Measurements from ENCODE around the gene MYD88. TPM values are rescaled to one million over a fixed set of nuclear protein-coding genes. Genes with fewer than 3 reads are reported as not detected.

Gene MYD88
- total RNA-seq, 2 donors from 2014 or later: 55.8 to 63.1 TPM

DNA sequence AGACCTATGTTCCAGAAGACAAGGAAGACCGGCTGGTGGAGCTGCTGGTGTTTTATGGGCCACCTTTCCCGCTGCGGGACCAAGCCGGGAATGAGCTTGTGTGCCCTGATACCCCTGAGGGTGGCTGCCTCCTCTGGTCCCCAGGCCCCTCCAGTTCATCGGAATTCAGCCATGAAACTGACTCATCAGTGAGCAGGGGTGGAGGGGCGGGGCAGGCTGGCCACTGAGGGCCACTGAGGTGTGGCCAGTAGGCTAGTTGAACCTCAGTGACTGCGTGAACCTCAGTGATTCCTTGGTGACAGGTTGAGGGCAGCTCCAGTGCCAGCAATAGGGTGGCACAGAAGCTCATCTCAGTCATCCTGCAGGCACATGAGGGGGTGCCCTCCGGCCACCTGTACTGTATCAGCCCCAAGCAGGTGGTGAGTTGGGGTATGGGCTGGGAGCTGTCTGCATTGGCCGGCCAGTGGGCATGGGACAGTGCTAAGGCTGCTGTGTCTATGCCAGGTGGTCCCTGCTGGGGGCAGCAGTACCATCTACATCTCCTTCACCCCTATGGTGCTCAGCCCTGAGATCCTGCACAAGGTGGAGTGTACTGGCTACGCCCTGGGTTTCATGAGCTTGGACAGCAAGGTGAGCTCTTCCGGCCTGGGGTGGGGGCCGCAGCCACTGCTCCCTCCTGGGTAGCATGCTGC lies 21.8 kb upstream of the MYD88 start:
- Mint-ChIP-seq H3K27me3 (no peaks in the 10 kb centered on the region), H3K27ac (no peak overlapping the region), H3K36me3 (no peaks in the 10 kb centered on the region), H3K4me3 (no peak overlapping the region), H3K9me3 (no peaks in the 10 kb centered on the region), H3K4me1 (ENCODE audit: low read depth in 2 of 2) (peaks cover 0 to 8% of the 10 kb centered on the region in 2 donors)
- ATAC-seq (no peak), DNase-seq (ENCODE audit: low spot score) (no peak)

DNA sequence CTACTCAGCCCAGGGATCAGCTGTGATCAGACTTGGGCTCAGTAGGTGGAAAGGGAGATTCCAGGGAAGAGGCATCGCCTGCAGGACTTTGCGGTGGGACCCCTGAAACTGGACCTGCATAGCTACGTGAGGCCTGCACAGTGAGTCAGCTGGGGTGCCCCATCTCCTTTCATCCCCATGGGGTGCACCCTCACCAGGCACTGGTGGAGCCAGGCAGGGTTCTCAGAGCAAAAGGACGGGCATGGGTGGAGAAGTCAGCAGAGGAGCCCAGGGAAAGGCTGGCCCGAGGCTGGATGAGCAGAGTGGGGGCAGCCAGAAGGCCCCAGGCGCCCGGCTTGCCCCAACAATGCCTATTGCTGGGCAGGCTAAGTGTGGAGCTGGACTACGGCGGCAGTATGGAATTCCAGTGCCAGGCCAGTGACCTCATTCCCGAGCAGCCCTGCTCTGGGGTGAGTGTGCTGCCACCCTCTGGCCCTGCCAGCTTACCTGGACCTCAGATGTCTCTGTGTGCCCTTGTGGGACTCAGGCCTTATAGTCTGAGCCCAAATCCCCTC lies 21.2 kb upstream of the MYD88 start:
- ATAC-seq: no peak
- peak; percentile 57 for DNase-seq (ENCODE audit: low spot score)

DNA sequence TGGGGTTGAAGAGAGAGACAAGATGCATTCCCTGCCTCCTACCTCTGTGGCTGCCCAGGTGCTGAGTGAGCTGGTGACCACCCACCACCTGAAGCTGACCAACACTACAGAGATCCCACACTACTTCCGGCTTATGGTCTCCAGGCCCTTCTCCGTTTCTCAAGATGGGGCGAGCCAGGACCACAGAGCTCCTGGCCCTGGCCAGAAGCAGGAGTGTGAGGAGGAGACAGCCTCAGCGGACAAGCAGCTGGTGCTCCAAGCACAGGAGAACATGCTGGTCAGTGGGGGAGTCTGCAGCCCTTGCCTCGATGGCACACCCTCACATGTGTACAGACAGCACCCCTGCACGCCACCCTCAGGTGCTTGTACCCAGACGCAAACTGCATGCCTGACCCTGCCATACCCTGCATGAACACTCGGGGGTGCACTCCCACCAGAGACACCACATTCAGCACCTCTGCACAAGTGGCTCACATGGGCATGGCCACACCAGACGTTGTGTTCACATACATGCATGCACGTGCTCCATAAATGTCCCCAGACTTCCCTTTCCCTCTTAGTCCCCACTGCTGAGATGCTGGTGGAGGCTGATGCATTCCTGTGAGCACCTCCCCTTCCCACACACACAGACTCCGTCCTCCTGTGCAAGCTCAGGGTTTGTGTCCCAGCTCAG lies 20.6 kb upstream of the MYD88 start:
- peak; percentile 70 to 72 for ATAC-seq
- Mint-ChIP-seq H3K4me3 (no peak overlapping the region), H3K4me1 (ENCODE audit: low read depth in 2 of 2) (peaks cover 0 to 8% of the 10 kb centered on the region in 2 donors), H3K27me3 (no peaks in the 10 kb centered on the region), H3K36me3 (no peaks in the 10 kb centered on the region), H3K27ac (no peak overlapping the region), H3K9me3 (no peaks in the 10 kb centered on the region)
- DNase-seq (ENCODE audit: low spot score): peak; percentile 72

More for the DNA sequence above, 21.2 kb upstream of the MYD88 start:
- H3K9me3 Mint-ChIP-seq: no peaks in the 10 kb centered on the region
- no peak overlapping the region for H3K4me3 Mint-ChIP-seq
- peaks cover 0 to 8% of the 10 kb centered on the region in 2 donors for H3K4me1 Mint-ChIP-seq (ENCODE audit: low read depth in 2 of 2)
- H3K36me3 Mint-ChIP-seq: no peaks in the 10 kb centered on the region
- no peaks in the 10 kb centered on the region for H3K27me3 Mint-ChIP-seq
- no peak overlapping the region for H3K27ac Mint-ChIP-seq

DNA sequence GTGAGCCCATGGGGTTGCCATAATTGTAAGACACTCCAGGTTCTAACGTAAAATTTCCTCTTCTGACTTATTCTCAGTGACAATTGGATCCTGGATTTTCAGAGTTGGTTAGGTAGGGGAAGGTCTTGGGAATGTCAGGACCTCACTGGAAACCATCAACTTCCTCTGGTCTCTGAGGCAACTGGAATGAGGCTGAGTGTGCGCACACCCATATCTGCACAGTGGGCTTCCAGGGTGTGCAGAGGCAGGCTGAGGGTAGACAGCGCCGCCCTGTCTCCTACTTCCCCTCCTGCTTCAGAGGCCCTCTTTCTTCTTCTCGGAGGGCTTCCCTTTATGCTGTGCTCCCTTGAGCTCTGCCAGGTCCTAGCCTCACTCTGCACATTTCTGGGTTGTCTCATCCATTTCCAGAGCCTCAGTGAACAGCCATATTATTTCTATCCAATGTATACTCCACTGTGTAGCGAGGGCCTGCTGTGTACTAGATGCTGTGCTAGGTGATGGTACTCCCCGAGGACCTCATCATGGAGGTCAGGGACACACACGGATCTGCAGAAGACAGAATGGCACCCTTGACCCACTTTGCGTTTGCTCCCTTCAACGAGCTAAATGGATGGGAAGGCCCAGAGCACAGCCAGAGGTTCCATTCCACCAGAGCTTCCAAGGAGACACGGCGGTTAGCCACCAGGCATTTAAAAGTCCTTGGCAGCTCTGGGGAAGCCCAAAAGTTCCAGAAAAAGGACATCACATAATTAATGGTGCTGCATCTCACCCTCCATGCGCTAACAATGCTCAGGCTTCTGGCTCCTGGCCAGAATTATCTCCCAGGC lies 19.8 kb upstream of the MYD88 start:
- Mint-ChIP-seq H3K4me3 (no peak overlapping the region), H3K27ac (no peak overlapping the region), H3K36me3 (no peaks in the 10 kb centered on the region), H3K9me3 (no peaks in the 10 kb centered on the region), H3K27me3 (no peaks in the 10 kb centered on the region), H3K4me1 (ENCODE audit: low read depth in 2 of 2) (peaks cover 0 to 8% of the 10 kb centered on the region in 2 donors)
- ATAC-seq: no peak
- DNase-seq (ENCODE audit: low spot score): no peak

DNA sequence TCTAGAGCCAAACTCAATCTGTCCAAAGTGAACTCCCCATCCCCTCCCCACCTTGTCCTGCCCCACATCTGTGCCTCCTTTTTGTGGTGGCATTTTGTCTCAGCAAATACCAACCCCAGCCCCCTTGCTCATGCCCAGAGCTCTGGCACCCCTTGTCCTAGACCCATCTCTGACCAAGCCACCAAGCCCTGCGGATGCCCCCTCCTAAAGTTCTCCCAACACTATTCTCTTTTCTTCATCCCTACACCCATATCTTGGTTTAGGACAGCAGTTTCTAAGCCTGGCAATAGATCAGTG lies 19.3 kb upstream of the MYD88 start:
- DNase-seq (ENCODE audit: low spot score) (peak; percentile 56), ATAC-seq (no peak)
- H3K4me3 Mint-ChIP-seq: no peak overlapping the region
- no peak overlapping the region for H3K27ac Mint-ChIP-seq
- peaks cover 0 to 8% of the 10 kb centered on the region in 2 donors for H3K4me1 Mint-ChIP-seq (ENCODE audit: low read depth in 2 of 2)
- no peaks in the 10 kb centered on the region for H3K27me3 Mint-ChIP-seq
- H3K36me3 Mint-ChIP-seq: no peaks in the 10 kb centered on the region
- no peaks in the 10 kb centered on the region for H3K9me3 Mint-ChIP-seq

DNA sequence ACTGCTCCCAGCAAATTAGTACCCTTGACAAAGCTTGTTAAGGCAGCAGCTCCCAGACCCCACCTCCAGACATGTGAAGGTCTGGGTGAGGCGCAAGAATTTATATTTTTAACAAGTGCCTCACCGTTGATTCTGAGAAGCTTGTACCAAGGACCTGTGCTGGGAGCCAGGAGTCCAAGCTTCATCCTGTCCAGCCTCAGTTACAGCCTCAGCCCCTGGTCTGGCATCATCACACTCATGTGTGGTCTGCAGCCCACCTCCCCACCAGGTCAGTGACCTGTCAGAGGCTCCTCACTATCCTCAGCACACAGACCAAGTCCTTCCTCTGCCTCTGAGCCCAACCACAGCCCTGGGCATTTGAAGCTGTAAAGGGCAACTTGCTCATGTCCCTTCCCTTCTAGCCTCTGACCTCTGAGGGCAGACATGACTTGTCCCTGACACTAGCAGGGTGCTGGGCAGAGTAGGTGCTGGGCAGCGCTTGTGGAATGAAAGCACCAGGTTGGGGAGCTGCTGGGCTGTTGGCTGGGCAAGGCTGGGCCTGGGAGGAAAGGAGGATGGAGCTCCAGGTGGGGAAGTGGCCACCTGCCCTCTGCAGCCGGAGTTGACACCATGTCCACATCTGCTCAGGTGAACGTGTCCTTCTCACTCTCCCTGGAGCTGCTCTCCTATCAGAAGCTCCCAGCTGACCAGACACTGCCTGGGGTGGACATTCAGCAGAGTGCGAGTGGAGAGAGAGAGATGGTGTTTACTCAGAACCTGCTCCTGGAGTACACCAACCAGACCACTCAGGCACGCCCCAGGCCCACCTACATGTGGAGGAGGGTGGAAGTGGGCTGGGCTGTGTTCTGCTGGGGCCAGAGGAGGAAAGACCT lies 18.4 kb upstream of the MYD88 start:
- no peaks in the 10 kb centered on the region for H3K27me3 Mint-ChIP-seq
- H3K36me3 Mint-ChIP-seq: no peaks in the 10 kb centered on the region
- no peak for ATAC-seq
- no peak for DNase-seq (ENCODE audit: low spot score)
- peaks cover 0 to 8% of the 10 kb centered on the region in 2 donors for H3K4me1 Mint-ChIP-seq (ENCODE audit: low read depth in 2 of 2)
- H3K9me3 Mint-ChIP-seq: no peaks in the 10 kb centered on the region
- no peak overlapping the region for H3K4me3 Mint-ChIP-seq
- H3K27ac Mint-ChIP-seq: no peak overlapping the region

DNA sequence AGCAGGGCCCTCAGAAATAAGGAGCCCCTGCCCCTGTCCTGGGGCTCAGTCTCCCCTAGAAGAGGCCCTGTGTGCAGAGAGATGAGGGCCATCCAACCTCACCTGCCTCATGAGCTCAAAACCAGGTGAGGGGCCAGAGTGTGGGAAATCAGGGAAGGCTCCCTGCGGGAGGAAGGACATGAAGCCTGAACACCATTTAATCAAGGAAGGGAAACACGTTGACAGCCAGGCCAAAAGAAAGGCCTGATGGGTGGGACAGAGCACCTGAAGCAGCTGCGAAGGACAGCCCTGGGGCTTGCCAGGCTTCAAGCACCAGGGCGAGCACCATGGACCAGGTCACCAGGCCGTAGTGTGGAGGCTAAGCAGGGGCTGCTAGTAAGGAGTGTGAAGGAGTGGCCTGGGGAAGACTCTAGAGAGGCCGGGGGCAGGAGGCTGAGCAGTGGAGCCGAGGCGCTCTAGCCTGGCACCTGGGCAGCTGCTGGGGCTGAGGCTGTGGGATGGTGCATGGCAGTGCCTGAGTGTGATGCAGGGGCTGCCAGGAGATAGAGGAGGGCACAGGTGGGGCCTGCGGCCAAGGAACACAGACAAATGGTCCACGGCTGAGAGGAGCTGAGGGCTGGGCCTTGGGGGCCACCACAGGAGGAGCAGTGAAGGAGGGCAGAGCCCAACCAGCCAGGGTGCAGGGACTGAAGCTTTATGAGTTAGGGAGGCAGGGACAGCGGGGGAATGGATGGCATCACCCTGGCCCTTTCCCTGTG lies 17.6 kb upstream of the MYD88 start:
- H3K27me3 Mint-ChIP-seq: no peaks in the 10 kb centered on the region
- H3K9me3 Mint-ChIP-seq: no peaks in the 10 kb centered on the region
- H3K36me3 Mint-ChIP-seq: no peaks in the 10 kb centered on the region
- ATAC-seq: no peak
- no peak for DNase-seq (ENCODE audit: low spot score)
- H3K27ac Mint-ChIP-seq: no peak overlapping the region
- H3K4me1 Mint-ChIP-seq (ENCODE audit: low read depth in 2 of 2): peaks cover 0 to 11% of the 10 kb centered on the region in 2 donors
- H3K4me3 Mint-ChIP-seq: no peak overlapping the region

DNA sequence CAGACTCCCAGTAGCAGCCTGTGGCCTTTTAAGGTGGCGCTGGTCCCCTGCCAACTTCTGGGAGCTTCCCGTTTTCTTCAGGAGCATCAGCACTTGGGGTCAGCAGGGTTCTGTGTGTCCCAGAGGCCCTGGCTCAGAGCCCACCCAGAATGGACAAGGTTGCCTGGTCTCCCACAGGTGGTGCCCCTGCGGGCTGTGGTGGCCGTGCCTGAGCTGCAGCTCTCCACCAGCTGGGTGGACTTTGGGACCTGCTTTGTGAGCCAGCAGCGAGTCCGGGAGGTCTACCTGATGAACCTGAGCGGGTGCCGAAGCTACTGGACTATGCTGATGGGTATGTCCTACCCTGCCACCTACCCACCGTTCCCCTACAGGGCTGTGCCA lies 17.0 kb upstream of the MYD88 start:
- Mint-ChIP-seq H3K27ac (no peak overlapping the region), H3K9me3 (no peaks in the 10 kb centered on the region), H3K4me3 (no peak overlapping the region), H3K27me3 (no peaks in the 10 kb centered on the region), H3K36me3 (no peaks in the 10 kb centered on the region), H3K4me1 (ENCODE audit: low read depth in 2 of 2) (peaks cover 0 to 12% of the 10 kb centered on the region in 2 donors)
- DNase-seq (ENCODE audit: low spot score): no peak
- ATAC-seq: no peak

DNA sequence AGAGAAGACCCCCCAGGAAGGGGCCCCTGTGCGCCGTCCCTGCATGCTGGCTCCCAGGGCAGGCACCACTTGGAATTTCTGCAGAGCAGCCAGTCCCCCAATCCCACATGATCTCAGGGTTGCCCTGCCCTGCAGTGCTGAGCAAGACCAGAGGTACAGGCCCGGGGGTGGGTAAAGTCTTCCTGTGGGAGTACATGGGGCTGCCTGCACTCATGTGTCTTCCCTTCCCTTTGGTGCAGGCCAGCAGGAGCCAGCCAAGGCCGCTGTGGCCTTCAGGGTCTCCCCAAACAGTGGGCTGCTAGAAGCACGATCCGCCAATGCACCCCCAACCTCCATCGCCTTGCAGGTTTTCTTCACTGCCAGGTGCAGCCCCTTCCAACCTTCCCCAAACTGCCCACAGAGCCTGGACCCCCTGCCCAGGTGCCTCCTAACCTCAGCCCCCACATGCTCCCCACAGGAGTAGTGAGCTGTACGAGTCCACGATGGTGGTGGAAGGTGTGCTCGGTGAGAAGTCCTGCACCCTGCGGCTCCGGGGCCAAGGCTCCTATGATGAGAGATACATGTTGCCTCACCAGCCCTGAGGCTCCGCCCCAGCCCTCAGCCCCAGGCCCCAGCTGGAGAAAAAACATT lies 16.5 kb upstream of the MYD88 start:
- DNase-seq (ENCODE audit: low spot score) (no peak), ATAC-seq (no peak)
- H3K36me3 Mint-ChIP-seq: no peaks in the 10 kb centered on the region
- peaks cover 0 to 12% of the 10 kb centered on the region in 2 donors for H3K4me1 Mint-ChIP-seq (ENCODE audit: low read depth in 2 of 2)
- no peak overlapping the region for H3K27ac Mint-ChIP-seq
- no peaks in the 10 kb centered on the region for H3K27me3 Mint-ChIP-seq
- H3K9me3 Mint-ChIP-seq: no peaks in the 10 kb centered on the region
- no peak overlapping the region for H3K4me3 Mint-ChIP-seq

DNA sequence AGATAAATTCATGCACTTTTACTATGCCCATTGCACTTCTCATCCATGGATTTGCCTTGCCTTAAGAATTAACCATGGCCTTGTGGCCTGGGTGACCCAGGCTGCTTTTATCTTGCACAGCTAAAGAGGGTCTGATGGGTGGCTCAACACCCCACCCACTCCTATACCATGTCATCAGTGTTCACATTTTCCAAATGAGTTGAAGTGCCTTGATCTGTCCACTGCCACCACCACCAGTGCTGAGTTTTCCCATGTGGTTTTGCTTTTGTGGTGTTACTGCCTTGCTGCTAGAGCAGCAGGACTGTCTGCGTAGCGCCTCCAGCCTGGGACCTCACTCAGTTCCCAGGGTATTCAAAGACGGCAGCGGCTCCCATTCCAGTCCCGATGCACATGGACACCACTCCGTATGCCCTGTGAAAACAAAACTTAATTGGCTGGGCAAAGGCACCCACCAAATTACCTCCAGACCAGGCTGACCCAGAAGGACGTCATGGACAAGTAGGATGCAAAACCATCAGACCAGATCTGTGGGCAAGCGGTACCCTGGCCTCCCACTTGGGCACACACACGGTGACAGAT lies 15.7 kb upstream of the MYD88 start:
- ATAC-seq (no peak), DNase-seq (ENCODE audit: low spot score) (no peak)
- Mint-ChIP-seq H3K36me3 (no peaks in the 10 kb centered on the region), H3K27me3 (no peaks in the 10 kb centered on the region), H3K27ac (no peak overlapping the region), H3K9me3 (no peaks in the 10 kb centered on the region), H3K4me3 (no peak overlapping the region), H3K4me1 (ENCODE audit: low read depth in 2 of 2) (peaks cover 0 to 12% of the 10 kb centered on the region in 2 donors)

DNA sequence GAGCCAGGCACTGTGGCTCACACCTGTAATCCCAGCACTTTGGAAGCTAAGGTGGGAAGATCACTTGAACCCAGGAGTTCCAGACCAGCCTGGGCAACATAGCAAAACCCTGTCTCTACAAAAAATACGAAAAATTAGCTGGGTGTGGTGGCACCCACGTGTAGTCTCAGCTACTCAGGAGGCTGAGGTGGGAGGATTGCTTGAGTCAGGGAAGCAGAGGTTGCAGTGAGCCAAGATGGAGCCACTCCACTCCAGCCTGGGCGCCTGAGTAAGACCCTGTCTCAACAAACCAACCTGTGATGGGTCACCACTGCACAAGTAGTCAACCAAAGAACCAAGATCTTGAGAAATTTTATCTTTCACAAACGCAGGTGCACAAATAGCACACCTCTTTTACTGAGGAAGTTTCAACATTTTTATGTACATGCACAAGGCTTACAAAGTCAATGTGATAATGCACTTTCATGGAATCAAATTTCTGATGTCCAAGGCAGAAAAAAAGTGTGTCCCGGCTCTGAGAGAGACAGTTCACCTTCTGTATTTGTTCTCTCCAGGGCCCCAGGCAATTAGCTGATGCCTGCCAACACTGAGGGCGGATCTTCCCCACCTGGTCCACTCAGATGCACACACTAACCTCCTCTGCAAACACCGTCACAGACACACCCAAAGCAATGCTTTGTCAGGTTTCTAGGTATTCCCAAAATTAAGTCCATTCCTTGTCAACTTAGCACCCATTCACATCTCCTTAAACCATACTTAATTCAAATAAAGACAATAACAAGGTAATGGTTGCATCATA lies 13.9 kb upstream of the MYD88 start:
- peaks cover 0 to 9% of the 10 kb centered on the region in 2 donors for H3K4me1 Mint-ChIP-seq (ENCODE audit: low read depth in 2 of 2)

More for the DNA sequence above, 13.9 kb upstream of the MYD88 start:
- H3K9me3 Mint-ChIP-seq: no peaks in the 10 kb centered on the region
- no peak overlapping the region for H3K27ac Mint-ChIP-seq
- H3K4me3 Mint-ChIP-seq: no peak overlapping the region
- ATAC-seq (no peak), DNase-seq (ENCODE audit: low spot score) (no peak)
- H3K36me3 Mint-ChIP-seq: no peaks in the 10 kb centered on the region
- no peaks in the 10 kb centered on the region for H3K27me3 Mint-ChIP-seq

Measured in natural killer cell treated with Interleukin-12 subunit alpha and Interleukin-12 subunit beta and Interleukin-15 and Interleukin-18, amount 100 ng/mL, for 72 hours (primary cell).